IPS-NIHi11 (cell line): ENCODE results near the gene BCL6B.

ENCODE experiments used
- DNase-seq: peaks from one replicate; pipeline ENCODE4 v3.0.0; 2012; ENCODE audit warnings: mixed read lengths, low spot score

BCL6B gene

DNA sequence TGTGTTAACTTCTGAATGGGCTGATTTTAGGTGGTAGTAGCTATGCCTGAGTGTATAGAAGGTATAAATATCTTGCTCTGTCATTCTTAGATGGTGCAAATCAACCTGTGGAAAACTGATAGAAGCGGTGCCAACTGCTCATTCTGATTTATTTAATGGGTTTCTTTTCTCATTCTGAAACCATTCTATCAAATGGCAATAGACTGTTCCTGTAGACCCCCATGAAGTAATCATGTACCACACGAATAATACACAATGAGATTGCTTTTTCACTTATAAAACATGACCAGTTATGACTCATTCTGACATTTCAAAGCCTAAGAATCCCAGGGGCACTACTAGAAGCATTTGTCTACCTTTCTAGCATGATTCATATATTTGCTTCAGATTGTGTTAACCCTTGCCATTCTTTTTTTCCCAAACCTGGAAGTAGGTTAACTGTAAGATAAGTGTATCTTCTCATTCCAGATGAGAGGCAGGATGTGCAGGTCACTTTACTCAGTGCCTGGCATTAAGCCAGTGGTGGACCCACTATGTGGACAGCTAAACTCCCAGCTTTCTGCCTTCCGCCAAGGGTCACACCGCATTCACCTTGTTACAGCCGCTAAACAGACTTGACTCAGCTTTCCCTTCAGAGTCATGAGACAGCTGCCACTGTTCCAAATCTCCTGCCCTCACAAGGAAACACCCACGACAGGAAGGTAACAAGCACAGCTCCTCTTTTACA is 37.5 kb downstream of the BCL6B start:
- DNase-seq = no peak

GRCh38 chr17:7063518-7064094 is 40.8 kb downstream of the BCL6B start:
- no peak for DNase-seq

- DNase-seq = no peak
Measured at GRCh38 chr17:7064261-7064660, 41.4 kb downstream of the BCL6B start.

GRCh38 chr17:7067198-7067597 is 44.3 kb downstream of the BCL6B start:
- no peak for DNase-seq

- no peak for DNase-seq
Measured at GRCh38 chr17:7068268-7068667, 45.4 kb downstream of the BCL6B start.

GRCh38 chr17:7070712-7071111 is 47.9 kb downstream of the BCL6B start:
- no peak for DNase-seq

DNA sequence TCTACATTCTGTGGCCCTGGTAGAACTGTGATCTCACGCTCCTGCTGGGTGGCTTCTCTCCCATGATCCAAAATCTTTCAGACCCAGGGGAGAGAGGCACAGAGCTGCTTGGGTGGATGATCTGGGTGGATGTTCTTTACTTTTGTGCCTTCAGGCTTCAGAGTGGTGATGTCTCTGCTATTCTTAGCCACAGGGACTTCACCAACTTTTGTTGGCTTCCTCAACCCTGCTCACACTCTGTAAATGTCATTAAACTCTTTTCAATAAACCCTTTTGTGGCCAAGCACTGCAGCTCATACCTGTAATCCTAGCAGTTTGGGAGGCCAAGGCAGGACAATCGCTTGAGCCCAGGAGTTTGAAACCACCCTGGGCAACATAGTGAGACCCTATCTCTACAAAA is 49.6 kb downstream of the BCL6B start:
- DNase-seq = no peak

GRCh38 chr17:7074931-7075330 is 52.1 kb downstream of the BCL6B start:
- no peak for DNase-seq

DNA sequence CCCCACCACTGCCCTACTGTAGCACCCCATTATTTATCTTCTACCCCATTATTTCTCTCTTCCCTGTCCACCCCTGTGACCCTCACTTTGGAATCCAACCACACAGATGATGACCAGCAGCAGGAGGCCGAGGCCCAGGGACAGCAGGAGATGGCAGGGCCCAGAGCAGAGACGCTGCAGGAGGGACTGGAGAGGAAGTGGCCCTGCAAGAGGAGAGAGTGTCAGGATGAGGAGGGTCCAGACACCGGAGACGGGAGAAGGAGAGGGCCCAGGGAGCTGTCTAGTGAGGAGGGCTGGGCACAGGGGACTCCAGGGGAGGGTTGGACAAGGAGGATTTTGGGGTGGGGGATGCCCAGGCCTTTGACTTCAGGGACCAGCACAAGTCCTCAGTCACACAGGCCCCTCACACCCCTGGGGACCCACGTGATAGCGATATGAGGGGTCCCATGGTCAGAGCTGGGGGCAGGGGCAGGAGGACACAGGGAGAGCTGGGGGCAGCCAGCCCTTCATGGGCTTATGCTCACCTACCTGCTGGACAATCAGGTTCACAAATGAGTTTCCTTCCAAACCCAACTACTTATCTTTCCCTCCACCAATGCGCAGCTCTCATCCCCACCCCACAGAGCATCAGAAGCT is 55.2 kb downstream of the BCL6B start:
- no peak for DNase-seq

DNA sequence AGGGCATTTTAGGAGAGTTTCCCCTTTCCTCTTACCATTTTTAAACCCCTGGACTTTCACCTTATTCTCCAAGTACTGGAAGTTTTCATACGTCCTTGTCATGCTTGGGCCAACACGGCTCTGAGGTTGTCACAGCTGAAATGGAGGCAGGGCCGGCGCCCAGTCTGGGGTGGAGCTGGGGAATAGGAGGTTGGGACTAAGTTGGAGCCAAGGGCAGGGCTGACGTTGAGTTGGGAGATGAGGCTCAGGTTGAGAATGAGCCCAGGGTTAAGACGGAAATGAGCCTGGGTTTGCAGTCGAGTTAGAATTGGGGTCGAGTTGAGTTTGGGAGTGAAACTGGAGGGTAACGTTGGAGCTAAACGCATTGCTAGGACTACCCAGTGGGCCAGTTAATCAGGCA is 55.9 kb downstream of the BCL6B start:
- DNase-seq = no peak
